K562 (cell line): ENCODE measurements around the gene LHPP. TPM values are rescaled to one million over a fixed set of nuclear protein-coding genes. Genes with fewer than 3 reads are reported as not detected.

Experiments used
- ARID4B ChIP-seq: sonication (generic); formaldehyde crosslinking; IDR thresholded peaks from 2 replicates; pipeline ENCODE4 v1.8.0; 2022; ENCODE audit warnings: mild to moderate bottlenecking, missing genetic modification reagents
- ATF4 ChIP-seq: fragments of 450-650 bp; formaldehyde crosslinking; IDR thresholded peaks from 2 replicates; pipeline ENCODE4 v1.4.0; 2022; ENCODE audit warnings: mild to moderate bottlenecking, moderate library complexity
- CC2D1A ChIP-seq: fragments of 450-650 bp; IDR thresholded peaks from 2 replicates; pipeline ENCODE4 v1.6.1; 2017; ENCODE audit warnings: mild to moderate bottlenecking
- CSDE1 ChIP-seq, 2 experiments: fragments of 450-650 bp; IDR thresholded peaks; 2 replicates each; pipeline ENCODE4 v1.6.1; 2016; ENCODE audit warnings: mild to moderate bottlenecking in 1 of 2
- HDAC6 ChIP-seq: IDR thresholded peaks from 2 replicates; pipeline ENCODE4 v1.6.1; 2012; ENCODE audit warnings: low read depth, mild to moderate bottlenecking, control low read depth, inconsistent platforms, low read length, moderate library complexity
- SIRT6 ChIP-seq: IDR thresholded peaks from one replicate; pipeline ENCODE4 v1.6.1; 2012; ENCODE audit warnings: low read depth, mild to moderate bottlenecking, control low read depth, inconsistent platforms, low read length, moderate library complexity
- TBL1XR1 ChIP-seq, 2 experiments: IDR thresholded peaks; 2 replicates each; pipeline ENCODE4 v1.6.1; 2012; ENCODE audit warnings: improper control_type of control experiment in 2 of 2, low read length in 2 of 2, mild to moderate bottlenecking in 1 of 2
- ZNF41 ChIP-seq: fragments of 250-450 bp; sonication (Bioruptor Pico); conservative IDR thresholded peaks from 2 replicates; pipeline ENCODE4 v1.4.0; 2020; ENCODE audit warnings: mild to moderate bottlenecking
- ZNF79 ChIP-seq: fragments of 250-450 bp; sonication (Bioruptor Pico); IDR thresholded peaks from 2 replicates; pipeline ENCODE4 v1.4.0; 2020; ENCODE audit warnings: low read depth, mild to moderate bottlenecking, moderate library complexity
- polyA plus RNA-seq, 8 experiments: library from polyadenylated mRNA; depleted of rRNA in 4 of 8; stranded (reverse) in 5 of 8; unstranded in 3 of 8; fragments of >200 nt; fragmentation: Nextera tagmentation in 2 of 8; fragmentation: Illumina TruSeq in 1 of 8; extraction: Ambion mirVana in 2 of 8; extraction: Trizol in 1 of 8; gene quantifications; 2 replicates each; pipeline versions ENCODE4 v1.2.1 to v1.2.3, GENCODE V29; 2011 to 2014; ENCODE audit warnings: inconsistent platforms in 1 of 8, missing spikeins in 1 of 8
- total RNA-seq, 7 experiments: library from RNA; depleted of rRNA in 6 of 7; stranded (reverse); fragments of >200 nt in 6 of 7; fragmentation: Illumina TruSeq in 2 of 7; extraction: Trizol in 2 of 7; gene quantifications; 2 replicates each; pipeline versions ENCODE4 v1.2.1 to v1.2.3, GENCODE V29; 2011 to 2021; ENCODE audit warnings: low replicate concordance in 1 of 7
- TF ChIP-seq, protein P1 (sequence below), 2 experiments: IDR thresholded peaks; 2 replicates each; pipeline ENCODE4 v1.6.1; 2011; ENCODE audit warnings: borderline replicate concordance in 1 of 2, control low read depth in 1 of 2, low read depth in 1 of 2, low read length in 1 of 2, mild to moderate bottlenecking in 1 of 2, mixed read lengths in 1 of 2, moderate library complexity in 1 of 2; ENCODE audit not compliant: insufficient read depth in 1 of 2, insufficient read length in 1 of 2, poor library complexity in 1 of 2, severe bottlenecking in 1 of 2; ENCODE audit errors: extremely low read depth in 1 of 2
- TF ChIP-seq, protein P2 (sequence below): fragments of 450-650 bp; IDR thresholded peaks from 2 replicates; pipeline ENCODE4 v1.6.1; 2016; ENCODE audit warnings: low read depth

LHPP gene
- total and polyA plus RNA-seq, 9 of the 15 experiments (the other 6 are each of a cell fraction or from before 2014, with no cell fraction given): 0.34 to 7.4 (median 3.0) TPM

DNA sequence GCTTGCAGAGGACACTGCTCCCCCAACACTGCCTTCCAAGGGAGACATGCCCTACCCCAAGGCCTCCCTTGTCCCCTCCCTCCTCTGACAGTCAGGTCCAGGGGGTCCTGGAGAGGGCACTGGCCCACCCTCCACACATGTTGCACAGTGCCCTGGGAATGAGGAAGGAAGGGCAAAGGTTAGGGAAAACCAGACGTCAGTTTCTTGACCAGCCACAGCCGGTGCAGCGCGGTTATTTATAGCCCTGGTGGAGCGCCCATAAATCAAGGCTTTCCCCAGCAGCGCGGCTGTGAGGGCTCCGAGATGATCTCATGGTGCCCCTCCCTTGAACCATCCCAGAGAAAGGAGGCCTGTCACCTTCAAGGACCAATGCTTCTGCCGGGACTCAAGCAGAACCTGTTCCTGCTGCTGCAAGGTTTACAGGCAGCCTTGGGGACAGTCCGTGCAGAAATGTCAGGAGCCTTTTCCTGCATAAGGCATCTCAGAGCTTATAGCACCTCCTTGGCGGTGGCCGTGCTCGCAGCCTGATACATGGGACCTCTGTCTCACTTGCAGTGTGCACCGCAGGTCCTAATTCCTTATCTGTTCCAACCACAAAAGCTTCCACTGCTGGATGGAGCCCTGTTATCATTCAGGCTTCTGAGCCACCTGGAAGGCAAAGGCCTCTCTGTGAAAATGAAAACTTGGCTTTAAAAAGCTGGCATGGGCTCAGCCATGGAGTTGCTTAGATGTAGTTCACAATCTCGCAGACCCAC is 127.3 kb downstream of the LHPP start (continued):
- TF ChIP-seq ZNF79: no peak
- no peak for TF ChIP-seq SIRT6
- TF ChIP-seq ATF4: no peak
- no peak for TF ChIP-seq HDAC6
- no peak for TF ChIP-seq ARID4B (CRISPR knock-in tag)
- TF ChIP-seq, protein P1, sequence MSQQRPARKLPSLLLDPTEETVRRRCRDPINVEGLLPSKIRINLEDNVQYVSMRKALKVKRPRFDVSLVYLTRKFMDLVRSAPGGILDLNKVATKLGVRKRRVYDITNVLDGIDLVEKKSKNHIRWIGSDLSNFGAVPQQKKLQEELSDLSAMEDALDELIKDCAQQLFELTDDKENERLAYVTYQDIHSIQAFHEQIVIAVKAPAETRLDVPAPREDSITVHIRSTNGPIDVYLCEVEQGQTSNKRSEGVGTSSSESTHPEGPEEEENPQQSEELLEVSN (IDR thresholded peaks at IDR 0.05; ENCODE audit: borderline replicate concordance in 1 of 2, extremely low read depth in 1 of 2, insufficient read depth in 1 of 2, insufficient read length in 1 of 2, low read depth in 1 of 2, low read length in 1 of 2, poor library complexity in 1 of 2, severe bottlenecking in 1 of 2): no peak
- TF ChIP-seq CSDE1 (IDR thresholded peaks at IDR 0.05): no peak
- TF ChIP-seq CC2D1A: no peak
- TF ChIP-seq ZNF41: no peak
- no peak for TF ChIP-seq TBL1XR1 (IDR thresholded peaks at IDR 0.05; ENCODE audit: low read length in 2 of 2)
- TF ChIP-seq, protein P2, sequence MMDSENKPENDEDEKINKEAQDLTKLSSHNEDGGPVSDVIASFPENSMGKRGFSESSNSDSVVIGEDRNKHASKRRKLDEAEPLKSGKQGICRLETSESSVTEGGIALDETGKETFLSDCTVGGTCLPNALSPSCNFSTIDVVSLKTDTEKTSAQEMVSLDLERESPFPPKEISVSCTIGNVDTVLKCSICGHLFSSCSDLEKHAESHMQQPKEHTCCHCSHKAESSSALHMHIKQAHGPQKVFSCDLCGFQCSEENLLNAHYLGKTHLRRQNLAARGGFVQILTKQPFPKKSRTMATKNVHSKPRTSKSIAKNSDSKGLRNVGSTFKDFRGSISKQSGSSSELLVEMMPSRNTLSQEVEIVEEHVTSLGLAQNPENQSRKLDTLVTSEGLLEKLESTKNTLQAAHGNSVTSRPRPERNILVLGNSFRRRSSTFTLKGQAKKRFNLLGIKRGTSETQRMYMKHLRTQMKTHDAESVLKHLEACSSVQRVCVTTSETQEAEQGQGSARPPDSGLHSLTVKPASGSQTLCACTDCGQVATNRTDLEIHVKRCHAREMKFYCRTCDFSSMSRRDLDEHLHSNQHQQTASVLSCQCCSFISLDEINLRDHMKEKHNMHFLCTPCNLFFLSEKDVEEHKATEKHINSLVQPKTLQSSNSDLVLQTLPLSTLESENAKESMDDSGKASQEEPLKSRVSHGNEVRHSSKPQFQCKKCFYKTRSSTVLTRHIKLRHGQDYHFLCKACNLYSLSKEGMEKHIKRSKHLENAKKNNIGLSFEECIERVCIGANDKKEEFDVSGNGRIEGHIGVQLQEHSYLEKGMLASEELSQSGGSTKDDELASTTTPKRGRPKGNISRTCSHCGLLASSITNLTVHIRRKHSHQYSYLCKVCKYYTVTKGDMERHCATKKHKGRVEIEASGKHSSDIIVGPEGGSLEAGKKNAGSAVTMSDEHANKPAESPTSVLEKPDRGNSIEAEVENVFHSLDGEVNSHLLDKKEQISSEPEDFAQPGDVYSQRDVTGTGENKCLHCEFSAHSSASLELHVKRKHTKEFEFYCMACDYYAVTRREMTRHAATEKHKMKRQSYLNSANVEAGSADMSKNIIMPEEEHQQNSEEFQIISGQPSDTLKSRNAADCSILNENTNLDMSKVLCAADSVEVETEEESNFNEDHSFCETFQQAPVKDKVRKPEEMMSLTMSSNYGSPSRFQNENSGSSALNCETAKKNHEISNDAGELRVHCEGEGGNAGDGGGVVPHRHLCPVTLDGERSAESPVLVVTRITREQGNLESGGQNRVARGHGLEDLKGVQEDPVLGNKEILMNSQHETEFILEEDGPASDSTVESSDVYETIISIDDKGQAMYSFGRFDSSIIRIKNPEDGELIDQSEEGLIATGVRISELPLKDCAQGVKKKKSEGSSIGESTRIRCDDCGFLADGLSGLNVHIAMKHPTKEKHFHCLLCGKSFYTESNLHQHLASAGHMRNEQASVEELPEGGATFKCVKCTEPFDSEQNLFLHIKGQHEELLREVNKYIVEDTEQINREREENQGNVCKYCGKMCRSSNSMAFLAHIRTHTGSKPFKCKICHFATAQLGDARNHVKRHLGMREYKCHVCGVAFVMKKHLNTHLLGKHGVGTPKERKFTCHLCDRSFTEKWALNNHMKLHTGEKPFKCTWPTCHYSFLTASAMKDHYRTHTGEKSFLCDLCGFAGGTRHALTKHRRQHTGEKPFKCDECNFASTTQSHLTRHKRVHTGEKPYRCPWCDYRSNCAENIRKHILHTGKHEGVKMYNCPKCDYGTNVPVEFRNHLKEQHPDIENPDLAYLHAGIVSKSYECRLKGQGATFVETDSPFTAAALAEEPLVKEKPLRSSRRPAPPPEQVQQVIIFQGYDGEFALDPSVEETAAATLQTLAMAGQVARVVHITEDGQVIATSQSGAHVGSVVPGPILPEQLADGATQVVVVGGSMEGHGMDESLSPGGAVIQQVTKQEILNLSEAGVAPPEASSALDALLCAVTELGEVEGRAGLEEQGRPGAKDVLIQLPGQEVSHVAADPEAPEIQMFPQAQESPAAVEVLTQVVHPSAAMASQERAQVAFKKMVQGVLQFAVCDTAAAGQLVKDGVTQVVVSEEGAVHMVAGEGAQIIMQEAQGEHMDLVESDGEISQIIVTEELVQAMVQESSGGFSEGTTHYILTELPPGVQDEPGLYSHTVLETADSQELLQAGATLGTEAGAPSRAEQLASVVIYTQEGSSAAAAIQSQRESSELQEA: no peak
